SK-N-SH (cell line): Measurements from ENCODE around the gene KCNG4. TPM values are rescaled to one million over a fixed set of nuclear protein-coding genes. Genes with fewer than 3 reads are reported as not detected.

ENCODE experiments used
- CTCF ChIA-PET: fragments of 300-600, 350-600 bp; formaldehyde crosslinking; extraction: SDS; loops from one replicate; lab custom pipeline; 2021; lab: Yijun Ruan, JAX
- POLR2A ChIA-PET: fragments of 350-600 bp; sonication (Branson Sonifier 250); formaldehyde crosslinking; extraction: SDS; loops from one replicate; lab custom pipeline; 2020; ENCODE audit warnings: antibody characterized with exemption, inconsistent platforms; lab: Yijun Ruan, JAX
- DNase-seq: peaks from one replicate; pipeline ENCODE4 v3.0.0; 2012
- H2AFZ ChIP-seq: fragments of 200-600 bp; sonication (generic); 2 replicates; pipeline ENCODE4 v1.8.1; 2016; ENCODE audit warnings: antibody characterized with exemption, mild to moderate bottlenecking, low read depth
- H3F3A ChIP-seq: fragments of 200-600 bp; sonication (generic); replicated peaks from 2 replicates; pipeline ENCODE3; 2016; ENCODE audit warnings: antibody characterized with exemption, mild to moderate bottlenecking; ENCODE audit not compliant: insufficient read depth
- H3K27ac ChIP-seq, 2 experiments: fragments of 200-500 bp in 1 of 2; fragments of 200-600 bp in 1 of 2; sonication (Bioruptor generic) in 1 of 2; sonication (generic), shearing (Covaris generic) in 1 of 2; 2 replicates each; pipeline versions ENCODE4 v1.5.1 to v1.6.1; 2014 to 2016; ENCODE audit warnings: low read depth in 2 of 2, inconsistent platforms in 1 of 2, low read length in 1 of 2, mild to moderate bottlenecking in 1 of 2, mixed read lengths in 1 of 2
- H3K27me3 ChIP-seq: fragments of 200-600 bp; sonication (generic), shearing (Covaris generic); 2 replicates; pipeline ENCODE4 v1.6.1; 2016; ENCODE audit warnings: mixed run types; ENCODE audit not compliant: insufficient read depth
- H3K36me3 ChIP-seq, 2 experiments: fragments of 200-500 bp in 1 of 2; fragments of 200-600 bp in 1 of 2; sonication (Bioruptor generic) in 1 of 2; sonication (generic) in 1 of 2; replicated peaks in 1 of 2; 2 replicates each; pipeline versions ENCODE3 to v1.5.1; 2014 to 2016; ENCODE audit warnings: low read length in 1 of 2, mild to moderate bottlenecking in 1 of 2; ENCODE audit not compliant: insufficient read depth in 2 of 2, control insufficient read depth in 1 of 2
- H3K4me1 ChIP-seq, 2 experiments: fragments of 200-500 bp in 1 of 2; fragments of 200-600 bp in 1 of 2; sonication (Bioruptor generic) in 1 of 2; sonication (generic), shearing (Covaris generic) in 1 of 2; 2 replicates each; pipeline versions ENCODE4 v1.5.1 to v1.6.1; 2014 to 2016; ENCODE audit warnings: low read depth in 1 of 2, low read length in 1 of 2, mixed run types in 1 of 2; ENCODE audit not compliant: insufficient read depth in 2 of 2, control insufficient read depth in 1 of 2
- H3K4me2 ChIP-seq: fragments of 200-600 bp; sonication (generic), shearing (Covaris generic); 2 replicates; pipeline ENCODE4 v1.6.1; 2017; ENCODE audit warnings: mixed run types
- H3K4me3 ChIP-seq, 2 experiments: fragments of 200-500 bp in 1 of 2; fragments of 200-600 bp in 1 of 2; sonication (Bioruptor generic) in 1 of 2; sonication (generic), shearing (Covaris generic) in 1 of 2; 2 replicates each; pipeline versions ENCODE4 v1.5.1 to v1.8.1; 2014 to 2016; ENCODE audit warnings: low read depth in 2 of 2, inconsistent platforms in 1 of 2, low read length in 1 of 2, mild to moderate bottlenecking in 1 of 2, mixed read lengths in 1 of 2, moderate library complexity in 1 of 2
- H3K79me2 ChIP-seq: fragments of 200-600 bp; sonication (generic); 2 replicates; pipeline ENCODE4 v1.8.1; 2017; ENCODE audit warnings: mild to moderate bottlenecking; ENCODE audit not compliant: insufficient read depth
- H3K9ac ChIP-seq: fragments of 200-600 bp; sonication (generic); 2 replicates; pipeline ENCODE4 v1.6.1; 2017; ENCODE audit warnings: mixed run types
- H3K9me2 ChIP-seq: fragments of 200-600 bp; sonication (generic); 2 replicates; pipeline ENCODE4 v1.6.1; 2017; ENCODE audit warnings: mixed run types
- H3K9me3 ChIP-seq: fragments of 200-600 bp; sonication (generic); 2 replicates; pipeline ENCODE4 v1.6.1; 2017; ENCODE audit warnings: mixed run types, mild to moderate bottlenecking, moderate library complexity
- H4K20me1 ChIP-seq: fragments of 200-600 bp; sonication (generic); 2 replicates; pipeline ENCODE4 v1.6.1; 2017; ENCODE audit warnings: mild to moderate bottlenecking, mixed run types; ENCODE audit not compliant: insufficient read depth
- CHD2 ChIP-seq: fragments of 150-350 bp; IDR thresholded peaks from 2 replicates; pipeline ENCODE4 v1.6.1; 2018; ENCODE audit warnings: low read length; ENCODE audit not compliant: partially characterized antibody
- CTCF ChIP-seq: fragments of 200-600 bp; sonication (generic); IDR thresholded peaks from 2 replicates; pipeline ENCODE4 v1.6.1; 2017; ENCODE audit warnings: antibody characterized with exemption, mild to moderate bottlenecking, moderate library complexity
- EZH2phosphoT487 ChIP-seq: fragments of 200-600 bp; sonication (generic); IDR thresholded peaks from 2 replicates; pipeline ENCODE4 v1.6.1; 2017; ENCODE audit warnings: low read depth, mixed run types, mild to moderate bottlenecking, antibody characterized with exemption, moderate library complexity, borderline replicate concordance
- FOSL2 ChIP-seq: IDR thresholded peaks from 2 replicates; pipeline ENCODE4 v1.4.0; 2012; ENCODE audit warnings: low read depth, mild to moderate bottlenecking, moderate library complexity, borderline replicate concordance
- GABPA ChIP-seq: IDR thresholded peaks from 2 replicates; pipeline ENCODE4 v1.4.0; 2012; ENCODE audit warnings: low read depth, mild to moderate bottlenecking
- GATA2 ChIP-seq: sonication (generic); formaldehyde crosslinking; IDR thresholded peaks from 2 replicates; pipeline ENCODE4 v1.5.0; 2020; ENCODE audit warnings: mild to moderate bottlenecking, missing genetic modification reagents
- POLR2AphosphoS5 ChIP-seq: IDR thresholded peaks from 2 replicates; pipeline ENCODE4 v1.6.1; 2012; ENCODE audit warnings: low read depth, low read length
- RCOR1 ChIP-seq: fragments of 150-350 bp; IDR thresholded peaks from 2 replicates; pipeline ENCODE4 v1.6.1; 2017; ENCODE audit warnings: antibody characterized with exemption, low read length
- REST ChIP-seq: IDR thresholded peaks from 2 replicates; pipeline ENCODE4 v1.6.1; 2012; ENCODE audit warnings: mild to moderate bottlenecking, low read depth, low read length, moderate library complexity
- SIN3A ChIP-seq: IDR thresholded peaks from 2 replicates; pipeline ENCODE4 v1.6.1; 2012; ENCODE audit warnings: low read depth, mild to moderate bottlenecking, low read length, moderate library complexity, borderline replicate concordance
- WGBS: methylation state at CpG from one replicate; pipeline ENCODE4 v1.1.6; 2017; ENCODE audit warnings: low lambda C conversion rate; 5-methylcytosine and 5-hydroxymethylcytosine counted together
- polyA plus RNA-seq, 3 experiments: library from polyadenylated mRNA; depleted of rRNA; stranded (reverse); fragments of >200 nt; gene quantifications; 2 replicates each; pipeline ENCODE4 v1.2.3, GENCODE V29; 2012
- TF ChIP-seq, protein P1 (sequence below): fragments of 150-350 bp; IDR thresholded peaks from 2 replicates; pipeline ENCODE4 v1.6.1; 2017; ENCODE audit warnings: antibody characterized with exemption, low read length, low read depth, borderline replicate concordance

KCNG4 gene
- polyA plus RNA-seq, 1 of the 3 experiments (the other 2 are of a cell fraction) = not detected

GRCh38 chr16:84247331-84247730 is 7.5 kb upstream of the KCNG4 start:
- Histone ChIP-seq H3K9me2 (no peaks in the 10 kb centered on the region), H2AFZ (no peak overlapping the region), H3K36me3 (no peaks in the 10 kb centered on the region), H3K4me3 (no peak overlapping the region), H3K27ac (no peak overlapping the region), H3K9ac (no peak overlapping the region), H3K9me3 (no peaks in the 10 kb centered on the region), H3F3A (no peaks in the 10 kb centered on the region), H3K27me3 (peaks cover 9% of the 10 kb centered on the region; the same call in 1 of the 2 replicates), H3K79me2 (no peaks in the 10 kb centered on the region), H3K4me2 (no peak overlapping the region), H4K20me1 (no peaks in the 10 kb centered on the region), H3K4me1 (peaks cover 0 to 6% of the 10 kb centered on the region in 2 experiments; a peak in 1 of 4 replicates)
- WGBS = 71% methylated on average over 6 of the region's 6 CpGs
- TF ChIP-seq POLR2AphosphoS5 = no peak
- ChIA-PET CTCF (interaction anchor here (1.4 to 1.6 kb wide), 2 partner anchors 60 kb away, joined by 4 to 5 read pairs; partner anchors contain the start of gene TAF1C), POLR2A (no interaction called here)
- DNase-seq = no peak

GRCh38 chr16:84246679-84247077 is 6.9 kb upstream of the KCNG4 start:
- no peaks in the 10 kb centered on the region for H4K20me1 ChIP-seq
- peaks cover 9% of the 10 kb centered on the region; the same call in 1 of the 2 replicates for H3K27me3 ChIP-seq
- POLR2A ChIA-PET = no interaction called here

More at GRCh38 chr16:84246679-84247077, 6.9 kb upstream of the KCNG4 start:
- H3K27ac ChIP-seq = no peak overlapping the region
- H3K9me2 ChIP-seq = no peaks in the 10 kb centered on the region
- no peaks in the 10 kb centered on the region for H3K36me3 ChIP-seq
- peaks cover 0 to 6% of the 10 kb centered on the region in 2 experiments; a peak in 1 of 4 replicates for H3K4me1 ChIP-seq
- TF ChIP-seq, protein P1, sequence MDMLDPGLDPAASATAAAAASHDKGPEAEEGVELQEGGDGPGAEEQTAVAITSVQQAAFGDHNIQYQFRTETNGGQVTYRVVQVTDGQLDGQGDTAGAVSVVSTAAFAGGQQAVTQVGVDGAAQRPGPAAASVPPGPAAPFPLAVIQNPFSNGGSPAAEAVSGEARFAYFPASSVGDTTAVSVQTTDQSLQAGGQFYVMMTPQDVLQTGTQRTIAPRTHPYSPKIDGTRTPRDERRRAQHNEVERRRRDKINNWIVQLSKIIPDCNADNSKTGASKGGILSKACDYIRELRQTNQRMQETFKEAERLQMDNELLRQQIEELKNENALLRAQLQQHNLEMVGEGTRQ = no peak
- TF ChIP-seq SIN3A = no peak
- TF ChIP-seq RCOR1 = no peak
- no peak for TF ChIP-seq GABPA
- TF ChIP-seq CHD2 = no peak
- no peak for TF ChIP-seq GATA2 (CRISPR knock-in tag)
- TF ChIP-seq FOSL2 = no peak
- TF ChIP-seq EZH2phosphoT487 = no peak
- no peak for TF ChIP-seq REST
- TF ChIP-seq CTCF = no peak
- TF ChIP-seq, all 33 proteins: peak for 0
- no peak overlapping the region for H2AFZ ChIP-seq
- CTCF ChIA-PET = interaction anchor here (1.0 to 1.6 kb wide), 3 partner anchors 13 to 60 kb away, joined by 3 to 5 read pairs (median 4); partner anchors contain the start of gene TAF1C
- H3K79me2 ChIP-seq = no peaks in the 10 kb centered on the region
- no peak overlapping the region for H3K9ac ChIP-seq
- no peak overlapping the region for H3K4me3 ChIP-seq
- no peak overlapping the region for H3K4me2 ChIP-seq
- H3F3A ChIP-seq = no peaks in the 10 kb centered on the region
- DNase-seq = no peak
- WGBS = 73% methylated on average over 5 of the region's 5 CpGs
- H3K9me3 ChIP-seq = no peaks in the 10 kb centered on the region
